Tibial nerve (tissue), 3 donors: ENCODE measurements around the gene ADGB.

Source experiments
- CTCF ChIP-seq, 5 experiments: fragments of 200-600 bp in 3 of 5; fragments of 450-650 bp in 2 of 5; sonication (generic) in 3 of 5; IDR thresholded peaks; one replicate each; pipeline ENCODE4 v1.5.1; 2016 to 2019; ENCODE audit warnings: antibody characterized with exemption in 5 of 5, mild to moderate bottlenecking in 3 of 5, moderate library complexity in 2 of 5
- POLR2A ChIP-seq, 2 donors: fragments of 450-650 bp; IDR thresholded peaks; one replicate each; pipeline ENCODE4 v1.6.1; 2017; ENCODE audit warnings: antibody characterized with exemption in 2 of 2, mild to moderate bottlenecking in 2 of 2, moderate library complexity in 2 of 2

GRCh38 chr6:146840216-146840615 is 241.4 kb downstream of the ADGB start:
- TF ChIP-seq CTCF (IDR thresholded peaks at IDR 0.05) (no peak), POLR2A (IDR thresholded peaks at IDR 0.05) (no peak)
